Breast epithelium (tissue), 4 donors: ENCODE results near the gene TOGARAM2. TPM values are rescaled to one million over a fixed set of nuclear protein-coding genes. Genes with fewer than 3 reads are reported as not detected.

Experiments
- DNase-seq, 2 donors: peaks; one replicate each; pipeline ENCODE4 v3.0.0-alpha.2; 2019; ENCODE audit warnings: low spot score in 2 of 2
- H3K27ac ChIP-seq, 2 donors: fragments of 200-600 bp; sonication (generic) in 1 of 2; one replicate each; pipeline ENCODE4 v1.5.1; 2016 to 2019; ENCODE audit warnings: mild to moderate bottlenecking in 1 of 2
- H3K27me3 ChIP-seq, 2 donors: fragments of 200-600 bp; sonication (generic) in 1 of 2; one replicate each; pipeline versions ENCODE4 v1.5.1 to v1.6.0; 2017 to 2019; ENCODE audit warnings: control low read depth in 1 of 2, mild to moderate bottlenecking in 1 of 2
- H3K36me3 ChIP-seq: fragments of 200-600 bp; one replicate; pipeline ENCODE4 v1.5.1; 2019
- H3K4me1 ChIP-seq, 2 donors: fragments of 200-600 bp; sonication (generic); one replicate each; pipeline ENCODE4 v1.5.1; 2016 to 2019; ENCODE audit warnings: control low read depth in 1 of 2
- H3K4me3 ChIP-seq, 3 donors: fragments of 200-600 bp; sonication (generic); 1 replicate in 2 of 3; 2 replicates in 1 of 3; pipeline ENCODE4 v1.5.1; 2016 to 2019; ENCODE audit warnings: mild to moderate bottlenecking in 3 of 3, moderate library complexity in 2 of 3
- H3K9me3 ChIP-seq, 2 donors: fragments of 200-600 bp; sonication (generic) in 1 of 2; one replicate each; pipeline ENCODE4 v1.5.1; 2016 to 2019; ENCODE audit warnings: control low read depth in 1 of 2
- POLR2A ChIP-seq: fragments of 450-650 bp; IDR thresholded peaks from one replicate; pipeline ENCODE4 v1.6.1; 2016; ENCODE audit warnings: antibody characterized with exemption, mild to moderate bottlenecking, moderate library complexity
- POLR2AphosphoS5 ChIP-seq, 3 donors: sonication (generic); formaldehyde crosslinking; IDR thresholded peaks; one replicate each; pipeline ENCODE4 v1.6.1; 2017; ENCODE audit warnings: antibody characterized with exemption in 3 of 3
- intact Hi-C: fragments of 100-400 bp; cut with DNase I; formaldehyde crosslinking; loops from one replicate; pipeline ENCODE4 v1.15.1; 2023; ENCODE audit warnings: low total_unique reads
- total RNA-seq, 3 donors: library from RNA; depleted of rRNA; stranded (reverse); fragments of >200 nt; gene quantifications; one replicate each; pipeline ENCODE4 v1.1.0, GENCODE V29; 2016
- TF ChIP-seq, protein P1 (sequence below), 3 donors: fragments of 450-650 bp; IDR thresholded peaks; one replicate each; pipeline ENCODE4 v1.5.1; 2016 to 2017; ENCODE audit warnings: antibody characterized with exemption in 3 of 3, mild to moderate bottlenecking in 3 of 3, moderate library complexity in 3 of 3

Gene TOGARAM2
- total RNA-seq, 3 donors from 2014 or later, result 0.15 to 2.7 (median 0.33) TPM

- no peaks in the 10 kb centered on the region for H3K4me1 ChIP-seq
- H3K27me3 ChIP-seq, result no peaks in the 10 kb centered on the region
- no peak overlapping the region for H3K4me3 ChIP-seq
- peak in 1 of 2 donors; percentile 26 for DNase-seq
- no peaks in the 10 kb centered on the region for H3K9me3 ChIP-seq
- no peaks in the 10 kb centered on the region for H3K36me3 ChIP-seq
- intact Hi-C loops, result no loop called here
- TF ChIP-seq, protein P1, sequence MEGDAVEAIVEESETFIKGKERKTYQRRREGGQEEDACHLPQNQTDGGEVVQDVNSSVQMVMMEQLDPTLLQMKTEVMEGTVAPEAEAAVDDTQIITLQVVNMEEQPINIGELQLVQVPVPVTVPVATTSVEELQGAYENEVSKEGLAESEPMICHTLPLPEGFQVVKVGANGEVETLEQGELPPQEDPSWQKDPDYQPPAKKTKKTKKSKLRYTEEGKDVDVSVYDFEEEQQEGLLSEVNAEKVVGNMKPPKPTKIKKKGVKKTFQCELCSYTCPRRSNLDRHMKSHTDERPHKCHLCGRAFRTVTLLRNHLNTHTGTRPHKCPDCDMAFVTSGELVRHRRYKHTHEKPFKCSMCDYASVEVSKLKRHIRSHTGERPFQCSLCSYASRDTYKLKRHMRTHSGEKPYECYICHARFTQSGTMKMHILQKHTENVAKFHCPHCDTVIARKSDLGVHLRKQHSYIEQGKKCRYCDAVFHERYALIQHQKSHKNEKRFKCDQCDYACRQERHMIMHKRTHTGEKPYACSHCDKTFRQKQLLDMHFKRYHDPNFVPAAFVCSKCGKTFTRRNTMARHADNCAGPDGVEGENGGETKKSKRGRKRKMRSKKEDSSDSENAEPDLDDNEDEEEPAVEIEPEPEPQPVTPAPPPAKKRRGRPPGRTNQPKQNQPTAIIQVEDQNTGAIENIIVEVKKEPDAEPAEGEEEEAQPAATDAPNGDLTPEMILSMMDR (IDR thresholded peaks at IDR 0.05), result no peak
- no peak for TF ChIP-seq POLR2A
- no peak for TF ChIP-seq POLR2AphosphoS5 (IDR thresholded peaks at IDR 0.05)
- peak overlapping the region; percentile 4 to 48 for H3K27ac ChIP-seq
These were observed 52.6 kb downstream of the TOGARAM2 start for GRCh38 chr2:29033656-29034055.

DNA sequence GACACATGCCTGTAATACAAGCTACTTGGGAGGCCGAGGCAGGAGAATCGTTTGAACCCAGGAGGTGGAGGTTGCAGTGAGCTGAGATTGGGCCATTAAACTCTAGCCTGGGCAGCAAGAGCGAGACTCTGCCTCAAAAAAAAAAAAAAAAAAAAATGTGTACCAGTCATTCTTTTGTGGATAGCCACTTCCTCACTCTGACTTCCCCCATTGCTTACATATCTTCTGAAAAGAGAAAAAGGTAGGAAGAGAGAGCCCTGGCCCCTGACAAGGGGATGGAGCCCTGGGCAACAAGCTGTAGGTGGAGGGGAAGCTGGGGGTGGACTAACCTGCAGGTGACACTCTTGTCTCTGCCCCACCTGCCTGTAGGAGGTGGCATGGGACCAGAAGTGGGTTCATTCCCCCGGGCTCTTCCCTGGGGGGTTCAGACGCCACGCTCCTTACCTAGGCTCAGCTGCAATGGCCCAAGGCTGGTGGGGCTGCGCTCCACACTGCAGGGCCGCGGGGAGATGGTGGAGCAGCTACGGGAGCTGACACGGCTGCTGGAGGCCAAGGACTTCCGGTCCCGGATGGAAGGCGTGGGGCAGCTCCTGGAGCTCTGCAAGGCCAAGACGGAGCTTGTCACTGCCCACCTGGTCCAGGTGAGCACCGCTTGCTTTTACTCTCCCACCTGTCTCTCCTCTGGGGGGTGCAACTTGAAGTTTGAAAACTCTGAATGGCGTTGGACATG lies 54.1 kb downstream of the TOGARAM2 start:
- H3K4me3 ChIP-seq, result no peak overlapping the region
- H3K4me1 ChIP-seq, result no peaks in the 10 kb centered on the region
- H3K36me3 ChIP-seq, result no peaks in the 10 kb centered on the region
- no peak overlapping the region for H3K27ac ChIP-seq
- intact Hi-C loops, result no loop called here
- no peak for DNase-seq
- no peaks in the 10 kb centered on the region for H3K27me3 ChIP-seq
- no peaks in the 10 kb centered on the region for H3K9me3 ChIP-seq
- TF ChIP-seq, protein P1 (IDR thresholded peaks at IDR 0.05), result no peak
- TF ChIP-seq POLR2A, result no peak
- no peak for TF ChIP-seq POLR2AphosphoS5 (IDR thresholded peaks at IDR 0.05)

DNA sequence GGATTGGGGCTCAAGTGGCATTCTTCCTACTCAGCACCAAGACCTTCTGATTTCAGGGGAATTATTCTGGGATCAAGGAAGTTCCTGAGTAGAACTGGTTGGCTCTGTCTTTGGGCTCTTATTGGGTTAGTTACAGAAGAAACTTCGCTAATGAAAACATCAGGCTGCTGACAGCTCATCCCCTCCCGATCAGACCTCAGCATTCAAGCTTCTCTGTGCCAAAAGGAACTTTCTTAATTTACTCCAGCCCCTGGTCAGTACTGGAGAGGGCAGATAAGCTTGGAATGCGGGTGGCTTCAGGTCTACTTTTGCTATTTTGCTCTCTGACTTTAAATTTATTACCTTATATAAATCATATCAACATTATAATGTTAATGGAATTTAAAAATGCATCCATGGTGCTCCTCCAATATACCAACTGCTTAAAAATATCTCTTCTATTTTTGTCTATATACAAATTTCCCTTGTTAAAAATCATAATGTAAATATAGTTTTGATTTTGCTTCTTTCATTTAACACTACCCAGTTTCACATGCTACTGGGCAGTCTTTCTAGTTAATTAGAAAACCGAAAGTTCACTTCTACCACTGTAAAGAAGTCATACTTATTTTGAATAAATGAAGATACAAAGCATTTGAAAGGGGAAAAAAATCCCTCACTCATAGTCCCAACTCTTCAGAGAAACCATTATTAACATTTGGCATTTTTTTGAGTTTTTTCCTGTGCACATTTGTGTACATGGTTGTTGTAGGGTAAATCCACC lies 58.8 kb downstream of the TOGARAM2 start:
- no peak for DNase-seq
- Histone ChIP-seq H3K4me3 (no peak overlapping the region), H3K36me3 (no peaks in the 10 kb centered on the region), H3K4me1 (no peaks in the 10 kb centered on the region), H3K27me3 (no peaks in the 10 kb centered on the region), H3K9me3 (no peaks in the 10 kb centered on the region), H3K27ac (no peak overlapping the region)
- TF ChIP-seq, protein P1 (IDR thresholded peaks at IDR 0.05), result no peak
- TF ChIP-seq POLR2AphosphoS5 (IDR thresholded peaks at IDR 0.05) (no peak), POLR2A (no peak)
- intact Hi-C loops, result no loop called here

- intact Hi-C loops, result no loop called here
- no peaks in the 10 kb centered on the region for H3K4me1 ChIP-seq
- H3K27me3 ChIP-seq, result no peaks in the 10 kb centered on the region
- H3K36me3 ChIP-seq, result no peaks in the 10 kb centered on the region
- H3K27ac ChIP-seq, result no peak overlapping the region
- TF ChIP-seq POLR2A, result no peak
- TF ChIP-seq, protein P1 (IDR thresholded peaks at IDR 0.05), result no peak
- no peak for TF ChIP-seq POLR2AphosphoS5 (IDR thresholded peaks at IDR 0.05)
- H3K4me3 ChIP-seq, result no peak overlapping the region
- no peak for DNase-seq
- no peaks in the 10 kb centered on the region for H3K9me3 ChIP-seq
These were observed 59.5 kb downstream of the TOGARAM2 start for GRCh38 chr2:29040552-29040951.

DNA sequence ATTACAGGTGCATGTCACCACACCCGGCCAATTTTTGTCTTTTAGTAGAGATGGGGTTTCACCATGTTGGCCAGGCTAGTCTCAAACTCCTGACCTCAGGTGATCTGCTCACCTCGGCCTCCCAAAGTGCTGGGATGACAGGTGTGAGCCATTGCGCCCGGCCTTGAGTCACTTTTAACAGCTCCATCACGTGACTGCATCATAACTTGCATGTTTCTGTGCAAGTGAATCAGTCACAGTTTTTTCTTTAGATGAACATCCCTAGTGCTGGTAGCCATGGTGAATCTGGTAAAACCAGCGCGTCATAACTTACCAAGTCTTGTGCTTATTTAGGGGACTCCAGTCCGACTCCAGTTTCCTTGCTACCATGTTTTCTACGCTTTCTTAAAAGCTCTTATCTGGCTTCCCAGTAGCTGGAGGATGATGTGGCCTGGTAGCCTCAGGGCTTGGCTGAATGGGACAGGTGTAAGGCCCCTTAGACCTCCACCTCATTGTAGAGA lies 60.1 kb downstream of the TOGARAM2 start:
- TF ChIP-seq POLR2A (no peak), POLR2AphosphoS5 (IDR thresholded peaks at IDR 0.05) (no peak)
- TF ChIP-seq, protein P1 (IDR thresholded peaks at IDR 0.05), result no peak
- DNase-seq, result no peak
- Histone ChIP-seq H3K4me3 (no peak overlapping the region), H3K9me3 (no peaks in the 10 kb centered on the region), H3K27me3 (no peaks in the 10 kb centered on the region), H3K27ac (no peak overlapping the region), H3K36me3 (no peaks in the 10 kb centered on the region), H3K4me1 (no peaks in the 10 kb centered on the region)
- intact Hi-C loops, result no loop called here
